Adipocyte (in vitro differentiated cells): ENCODE data around the gene PACSIN2.
"Not testable (repeated sequence)": the region's sequence is repeated elsewhere in the genome, so short reads cannot be mapped to it uniquely, and the experiment has no call there.

Source experiments
- DNase-seq: peaks from one replicate; pipeline ENCODE4 v3.0.0-alpha.2; 2015; ENCODE audit warnings: low read depth
- H3K27me3 ChIP-seq: replicated peaks from 2 replicates; pipeline ENCODE4 v1.7.0; 2013; ENCODE audit warnings: mild to moderate bottlenecking, low read length, moderate library complexity; ENCODE audit not compliant: control insufficient read depth, insufficient read depth
- H3K36me3 ChIP-seq: 2 replicates; pipeline ENCODE4 v1.7.0; 2013; ENCODE audit warnings: low read length, mild to moderate bottlenecking, moderate library complexity; ENCODE audit not compliant: control insufficient read depth, insufficient read depth, severe bottlenecking
- H3K4me1 ChIP-seq: 2 replicates; pipeline ENCODE4 v1.7.0; 2013; ENCODE audit warnings: mild to moderate bottlenecking, low read length, moderate library complexity; ENCODE audit not compliant: control insufficient read depth, insufficient read depth
- H3K4me3 ChIP-seq: 2 replicates; pipeline ENCODE4 v1.7.0; 2013; ENCODE audit warnings: mild to moderate bottlenecking, low read length, moderate library complexity
- H3K9ac ChIP-seq: 2 replicates; pipeline ENCODE4 v1.7.0; 2013; ENCODE audit warnings: mild to moderate bottlenecking, low read length, moderate library complexity
- H3K9me3 ChIP-seq: 2 replicates; pipeline ENCODE4 v1.7.0; 2013; ENCODE audit warnings: mild to moderate bottlenecking, low read length, moderate library complexity; ENCODE audit not compliant: control insufficient read depth

The PACSIN2 gene

DNA sequence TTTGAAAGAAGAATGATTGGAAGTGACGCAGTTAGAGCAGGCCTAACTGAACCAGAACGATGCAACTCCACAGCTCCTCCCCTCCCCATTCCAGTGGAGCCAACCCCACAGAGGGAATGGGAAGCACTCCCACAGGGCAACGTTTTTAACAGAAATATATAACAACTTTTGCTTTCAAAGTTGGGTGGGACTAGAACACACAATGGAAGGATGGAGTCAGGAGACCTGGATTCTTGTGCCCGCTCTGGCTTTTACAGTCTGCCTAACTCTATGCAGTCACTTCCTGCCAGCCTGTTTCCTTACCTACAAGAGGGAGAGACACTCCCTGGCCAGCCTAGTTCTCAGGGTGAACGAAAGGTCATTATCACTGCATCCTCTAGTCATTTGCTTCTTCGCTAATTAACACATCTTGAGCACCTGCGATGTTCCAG is 75.5 kb downstream of the PACSIN2 start:
- Histone ChIP-seq H3K9ac (peak overlapping the region; percentile 16), H3K4me3 (no peak overlapping the region), H3K9me3 (no peaks in the 10 kb centered on the region), H3K4me1 (peaks cover 50% of the 10 kb centered on the region), H3K27me3 (no peaks in the 10 kb centered on the region), H3K36me3 (peaks cover 4% of the 10 kb centered on the region)
- peak; percentile 36 for DNase-seq

DNA sequence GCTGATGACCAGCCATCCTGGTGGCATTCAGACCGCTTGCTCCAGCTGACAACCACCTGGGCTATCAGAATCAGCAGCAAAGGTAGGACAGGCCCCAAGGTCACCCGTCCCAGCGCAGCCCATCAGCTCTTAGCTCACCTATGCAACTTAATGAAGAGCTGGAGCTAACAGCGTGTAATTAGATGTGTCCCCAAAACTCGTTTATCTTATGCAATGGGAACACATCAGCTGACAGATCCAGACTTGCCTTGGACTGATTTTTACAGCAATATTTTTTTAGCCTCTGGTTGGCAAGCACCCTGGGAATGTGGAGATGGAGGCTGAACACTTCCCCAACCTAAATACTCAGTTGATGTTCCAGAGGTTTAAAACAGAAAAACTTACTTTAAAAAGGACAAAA is 76.0 kb downstream of the PACSIN2 start:
- Histone ChIP-seq H3K9me3 (no peaks in the 10 kb centered on the region), H3K9ac (no peak overlapping the region), H3K4me1 (peaks cover 55% of the 10 kb centered on the region), H3K27me3 (no peaks in the 10 kb centered on the region), H3K4me3 (no peak overlapping the region), H3K36me3 (peaks cover 4% of the 10 kb centered on the region)
- DNase-seq: peak; percentile 29

DNA sequence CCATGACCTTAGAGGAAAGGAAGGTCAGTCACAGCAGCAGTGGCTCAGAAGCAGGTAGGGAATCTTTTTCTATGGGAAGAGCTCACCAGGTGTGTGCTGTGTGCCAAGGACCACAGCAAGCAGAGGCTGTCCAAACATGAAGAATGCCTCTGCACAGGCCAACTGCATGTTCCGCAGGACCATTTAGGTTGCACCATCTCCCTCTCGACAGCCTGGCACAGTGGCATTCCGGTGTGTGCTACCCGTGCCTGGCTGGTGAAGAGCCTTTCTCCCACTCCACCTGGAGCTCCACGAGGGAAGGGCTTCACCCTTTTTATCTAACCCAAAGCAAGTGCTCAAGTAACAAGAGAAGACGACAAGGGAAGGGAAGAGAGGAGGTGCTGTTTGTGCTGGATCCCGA is 76.5 kb downstream of the PACSIN2 start:
- no peak for DNase-seq
- Histone ChIP-seq H3K9me3 (no peaks in the 10 kb centered on the region), H3K36me3 (peaks cover 4% of the 10 kb centered on the region), H3K9ac (no peak overlapping the region), H3K27me3 (no peaks in the 10 kb centered on the region), H3K4me1 (peaks cover 60% of the 10 kb centered on the region), H3K4me3 (no peak overlapping the region)

GRCh38 chr22:42937164-42937843 is 77.6 kb downstream of the PACSIN2 start:
- Histone ChIP-seq H3K9ac (peak overlapping the region; percentile 15), H3K9me3 (no peaks in the 10 kb centered on the region), H3K36me3 (no peaks in the 10 kb centered on the region), H3K4me1 (peaks cover 69% of the 10 kb centered on the region), H3K27me3 (no peaks in the 10 kb centered on the region), H3K4me3 (no peak overlapping the region)
- DNase-seq: peak; percentile 80

GRCh38 chr22:42936680-42937079 is 78.3 kb downstream of the PACSIN2 start:
- H3K9ac ChIP-seq, H3K9me3 ChIP-seq, DNase-seq, H3K27me3 ChIP-seq, H3K36me3 ChIP-seq, H3K4me3 ChIP-seq: not testable (repeated sequence)
- peaks cover 75% of the 10 kb centered on the region for H3K4me1 ChIP-seq

- Histone ChIP-seq H3K36me3 (no peaks in the 10 kb centered on the region), H3K27me3 (no peaks in the 10 kb centered on the region), H3K9ac (peak overlapping the region; percentile 68), H3K9me3 (no peaks in the 10 kb centered on the region), H3K4me1 (peaks cover 85% of the 10 kb centered on the region), H3K4me3 (peak overlapping the region; percentile 73)
- no peak for DNase-seq
These were observed 80.6 kb downstream of the PACSIN2 start for GRCh38 chr22:42934338-42934737.

DNA sequence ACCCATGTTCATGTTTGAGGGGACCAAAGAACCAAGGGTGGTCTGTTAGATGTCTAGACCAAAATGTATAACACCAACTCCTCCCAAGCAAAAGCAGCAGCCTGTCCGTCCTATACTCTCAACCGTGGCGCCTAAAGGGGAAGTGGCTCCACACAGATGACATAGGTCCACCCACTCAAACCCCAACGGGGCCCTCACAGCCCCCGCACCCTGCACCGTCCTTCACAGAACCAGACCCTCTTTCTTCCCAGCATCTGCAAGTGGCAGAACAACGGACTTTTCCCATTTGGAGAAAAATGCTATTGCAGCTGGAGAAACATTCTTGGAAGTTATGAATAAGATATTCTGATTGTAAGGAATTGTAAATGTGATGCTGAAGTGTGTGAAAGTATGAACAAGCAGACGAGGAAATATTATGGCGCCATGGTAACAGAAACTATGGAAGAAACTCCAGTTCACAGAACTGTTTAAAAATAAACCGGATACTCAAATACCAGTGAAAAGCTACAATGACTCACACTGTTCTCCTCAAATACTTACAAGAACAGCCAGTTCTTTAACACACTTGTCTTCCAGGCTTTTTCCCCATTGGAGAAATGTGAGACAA is 81.4 kb downstream of the PACSIN2 start:
- Histone ChIP-seq H3K4me3 (peak overlapping the region; percentile 73), H3K4me1 (peaks cover 85% of the 10 kb centered on the region), H3K27me3 (no peaks in the 10 kb centered on the region), H3K9ac (peak overlapping the region; percentile 68), H3K36me3 (no peaks in the 10 kb centered on the region), H3K9me3 (no peaks in the 10 kb centered on the region)
- peak; percentile 95 for DNase-seq

- H3K27me3 ChIP-seq: no peaks in the 10 kb centered on the region
- H3K9me3 ChIP-seq: no peaks in the 10 kb centered on the region
- DNase-seq: no peak
- H3K9ac ChIP-seq: peak overlapping the region; percentile 68
- H3K36me3 ChIP-seq: no peaks in the 10 kb centered on the region
- peak overlapping the region; percentile 73 for H3K4me3 ChIP-seq
- peaks cover 81% of the 10 kb centered on the region for H3K4me1 ChIP-seq
These were observed 82.0 kb downstream of the PACSIN2 start for GRCh38 chr22:42932857-42933484.

DNA sequence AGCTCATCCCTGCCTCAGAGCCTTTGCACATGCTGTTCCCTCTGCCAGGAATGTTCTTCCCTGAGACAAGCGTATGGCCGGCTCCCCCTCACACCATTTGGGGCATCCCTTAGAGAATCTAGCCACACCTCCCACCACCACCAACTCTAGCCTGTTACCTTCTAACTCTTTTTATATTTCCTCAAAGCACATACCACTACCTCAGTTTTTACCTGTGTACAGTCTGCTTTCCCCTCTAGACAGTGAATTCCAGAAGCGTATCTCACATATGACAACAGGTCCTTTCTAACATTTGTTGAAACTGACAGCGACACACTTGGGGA is 82.8 kb downstream of the PACSIN2 start:
- Histone ChIP-seq H3K36me3 (no peaks in the 10 kb centered on the region), H3K9me3 (no peaks in the 10 kb centered on the region), H3K27me3 (no peaks in the 10 kb centered on the region), H3K4me3 (peak overlapping the region; percentile 34), H3K4me1 (peaks cover 73% of the 10 kb centered on the region), H3K9ac (peak overlapping the region; percentile 52)
- no peak for DNase-seq

GRCh38 chr22:42931421-42932196 is 83.3 kb downstream of the PACSIN2 start:
- peak overlapping the region; percentile 41 for H3K4me3 ChIP-seq
- H3K4me1 ChIP-seq: peaks cover 69% of the 10 kb centered on the region
- no peak for DNase-seq
- no peaks in the 10 kb centered on the region for H3K27me3 ChIP-seq
- no peaks in the 10 kb centered on the region for H3K9me3 ChIP-seq
- H3K36me3 ChIP-seq: no peaks in the 10 kb centered on the region
- peak overlapping the region; percentile 53 for H3K9ac ChIP-seq

DNA sequence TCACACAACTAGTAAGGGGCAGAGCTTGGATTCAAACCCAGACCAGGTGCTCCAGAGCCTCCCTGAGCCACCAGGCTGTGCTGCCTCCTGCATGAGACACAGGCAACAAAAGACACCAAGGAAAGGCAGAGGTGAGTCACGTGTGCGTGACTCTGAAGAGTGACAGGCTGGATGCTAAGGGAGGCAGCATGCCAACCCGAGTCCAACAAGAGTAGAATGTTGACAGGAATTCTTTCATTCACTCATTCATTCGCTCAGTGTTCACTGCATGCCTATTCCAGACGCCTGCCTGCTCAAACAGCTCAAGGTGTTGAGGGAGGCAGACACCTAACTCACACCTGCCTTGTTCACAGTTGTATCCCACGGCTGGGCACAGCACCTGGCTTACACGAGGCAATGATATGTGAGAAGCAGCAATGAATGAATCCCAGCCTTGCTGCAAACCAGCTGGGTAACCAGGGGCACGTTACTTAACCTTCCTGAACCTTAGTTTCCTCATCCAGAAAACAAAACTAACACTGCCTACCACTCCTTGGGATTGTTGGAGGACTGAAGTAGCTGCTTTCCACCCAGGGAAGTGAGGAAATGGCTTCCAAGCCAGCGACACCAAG is 84.0 kb downstream of the PACSIN2 start:
- peak overlapping the region; percentile 53 for H3K9ac ChIP-seq
- H3K4me3 ChIP-seq: peak overlapping the region; percentile 41
- peaks cover 69% of the 10 kb centered on the region for H3K4me1 ChIP-seq
- no peak for DNase-seq
- H3K27me3 ChIP-seq: no peaks in the 10 kb centered on the region
- H3K9me3 ChIP-seq: no peaks in the 10 kb centered on the region
- H3K36me3 ChIP-seq: no peaks in the 10 kb centered on the region
